HUES64 (cell line): Measurements from ENCODE around the gene FXYD2.

Experiments used
- H3K27ac ChIP-seq: 2 replicates; pipeline ENCODE4 v1.7.0; 2013; ENCODE audit warnings: low read depth, low read length, inconsistent platforms
- H3K27me3 ChIP-seq: 2 replicates; pipeline ENCODE4 v1.6.1; 2013; ENCODE audit warnings: mild to moderate bottlenecking, low read length; ENCODE audit not compliant: insufficient read depth
- H3K36me3 ChIP-seq: 2 replicates; pipeline ENCODE4 v1.6.1; 2013; ENCODE audit warnings: mild to moderate bottlenecking, low read length; ENCODE audit not compliant: insufficient read depth
- H3K4me1 ChIP-seq: 2 replicates; pipeline ENCODE4 v1.6.1; 2013; ENCODE audit warnings: mild to moderate bottlenecking, low read length, moderate library complexity; ENCODE audit not compliant: insufficient read depth
- H3K4me3 ChIP-seq: 2 replicates; pipeline ENCODE4 v1.5.1; 2013; ENCODE audit warnings: mild to moderate bottlenecking, low read length, moderate library complexity
- H3K9ac ChIP-seq: 2 replicates; pipeline ENCODE4 v1.6.1; 2013; ENCODE audit warnings: mild to moderate bottlenecking, low read depth, low read length
- H3K9me3 ChIP-seq: 2 replicates; pipeline ENCODE4 v1.6.1; 2013; ENCODE audit warnings: low read depth, low read length; ENCODE audit not compliant: insufficient read depth
- WGBS: fragments of 150-250, 120-280 bp; methylation state at CpG from one replicate; pipeline ENCODE4 v1.1.7; 2013; ENCODE audit warnings: missing lambda C conversion rate; 5-methylcytosine and 5-hydroxymethylcytosine counted together

FXYD2 gene

GRCh38 chr11:117823946-117824420, 561 bp downstream of the FXYD2 start:
- no peaks in the 10 kb centered on the region for H3K9me3 ChIP-seq
- H3K4me3 ChIP-seq, result no peak overlapping the region
- peaks cover 14% of the 10 kb centered on the region; the same call in 1 of the 2 replicates for H3K4me1 ChIP-seq
- H3K27me3 ChIP-seq, result no peaks in the 10 kb centered on the region
- H3K27ac ChIP-seq, result no peak overlapping the region
- no peaks in the 10 kb centered on the region for H3K36me3 ChIP-seq
- H3K9ac ChIP-seq, result no peak overlapping the region
- WGBS, result 49% methylated on average over 13 of the region's 13 CpGs

DNA sequence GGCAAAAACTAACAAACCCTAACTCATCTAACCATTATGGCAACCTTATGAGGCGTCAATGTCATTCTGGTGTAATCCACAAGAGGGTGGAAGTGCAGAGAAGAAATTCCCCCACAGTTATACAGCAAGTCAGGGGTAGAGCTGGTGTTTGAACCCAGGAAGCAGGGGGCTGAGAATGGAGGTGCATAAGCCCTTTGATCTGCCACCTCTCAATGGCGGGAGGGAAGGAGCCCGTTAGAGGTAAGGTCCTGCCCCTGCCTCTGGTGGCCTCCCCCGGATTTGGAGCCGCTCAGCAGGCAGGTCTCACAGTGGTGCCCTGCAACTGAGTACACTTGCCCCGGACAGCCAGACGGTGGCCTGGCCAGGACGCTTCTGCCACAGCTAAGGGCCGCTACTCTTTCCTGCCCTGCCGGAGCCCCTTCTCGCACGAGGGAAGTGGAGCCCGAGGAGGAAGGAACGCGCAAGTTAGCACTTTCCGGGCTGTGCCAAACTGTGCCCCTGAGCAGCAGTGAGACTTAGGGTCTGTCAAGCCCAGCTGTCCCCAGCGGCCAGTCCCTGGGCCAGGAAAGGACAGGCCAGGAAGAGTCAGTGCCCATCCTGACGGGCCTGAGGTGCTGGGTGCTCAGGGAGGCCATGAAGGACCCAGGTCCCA, 1.1 kb downstream of the FXYD2 start:
- no peaks in the 10 kb centered on the region for H3K36me3 ChIP-seq
- no peaks in the 10 kb centered on the region for H3K9me3 ChIP-seq
- H3K4me3 ChIP-seq, result no peak overlapping the region
- no peak overlapping the region for H3K9ac ChIP-seq
- WGBS, result 71% methylated on average over 17 of the region's 18 CpGs
- H3K4me1 ChIP-seq, result peaks cover 14% of the 10 kb centered on the region; the same call in 1 of the 2 replicates
- no peaks in the 10 kb centered on the region for H3K27me3 ChIP-seq
- no peak overlapping the region for H3K27ac ChIP-seq

- Histone ChIP-seq H3K4me3 (no peak overlapping the region), H3K27ac (no peak overlapping the region), H3K27me3 (no peaks in the 10 kb centered on the region), H3K36me3 (no peaks in the 10 kb centered on the region), H3K4me1 (peaks cover 14% of the 10 kb centered on the region; the same call in 1 of the 2 replicates), H3K9me3 (no peaks in the 10 kb centered on the region), H3K9ac (no peak overlapping the region)
- WGBS, result 77% methylated on average over 33 of the region's 33 CpGs
These were observed 2.2 kb downstream of the FXYD2 start for GRCh38 chr11:117822074-117823033.

DNA sequence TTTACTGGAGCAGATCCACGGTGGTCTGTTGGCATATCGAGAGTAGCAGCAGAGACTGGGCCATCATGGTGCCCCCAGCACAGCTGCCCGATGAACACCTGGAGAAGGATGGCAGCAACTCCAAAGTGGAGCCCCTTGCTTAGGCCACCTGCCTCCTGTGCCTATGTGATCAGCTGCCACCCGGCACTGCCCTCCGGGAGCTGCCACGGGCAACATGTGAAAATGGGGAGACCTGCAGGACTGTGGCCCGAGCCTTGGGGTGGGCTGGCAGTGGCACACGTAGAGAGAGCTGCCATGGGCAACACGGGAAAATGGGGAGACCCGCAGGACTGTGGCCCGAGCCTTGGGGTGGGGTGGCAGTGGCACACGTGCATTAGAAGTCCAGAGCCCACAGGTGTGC, 3.1 kb downstream of the FXYD2 start:
- Histone ChIP-seq H3K27ac (no peak overlapping the region), H3K36me3 (no peaks in the 10 kb centered on the region), H3K9me3 (no peaks in the 10 kb centered on the region), H3K27me3 (no peaks in the 10 kb centered on the region), H3K4me1 (peaks cover 21% of the 10 kb centered on the region), H3K4me3 (no peak overlapping the region), H3K9ac (no peak overlapping the region)
- 89% methylated on average over 12 of the region's 12 CpGs for WGBS

DNA sequence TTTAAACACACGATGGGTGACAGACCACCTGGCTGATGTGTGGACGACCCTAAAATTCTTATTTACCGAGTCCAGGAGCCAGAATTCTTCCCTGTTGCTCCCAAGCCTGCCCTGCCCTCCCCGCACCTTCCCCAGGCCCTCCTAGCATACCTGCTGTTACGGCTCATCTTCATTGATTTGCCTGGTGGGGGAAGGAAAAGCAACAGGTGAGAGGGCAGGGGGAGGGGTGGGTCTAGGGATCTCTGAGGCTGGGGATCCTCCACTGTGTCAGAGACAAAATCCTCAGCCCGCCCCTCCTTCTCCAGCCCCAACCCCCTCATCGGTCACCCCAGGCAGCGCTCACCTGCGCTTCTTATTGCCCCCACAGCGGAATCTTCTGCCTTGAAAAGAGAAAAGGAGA, 4.0 kb downstream of the FXYD2 start:
- no peak overlapping the region for H3K27ac ChIP-seq
- H3K4me3 ChIP-seq, result no peak overlapping the region
- H3K9ac ChIP-seq, result no peak overlapping the region
- 76% methylated on average over 9 of the region's 10 CpGs for WGBS
- peaks cover 28% of the 10 kb centered on the region for H3K4me1 ChIP-seq
- no peaks in the 10 kb centered on the region for H3K9me3 ChIP-seq
- no peaks in the 10 kb centered on the region for H3K27me3 ChIP-seq
- no peaks in the 10 kb centered on the region for H3K36me3 ChIP-seq

DNA sequence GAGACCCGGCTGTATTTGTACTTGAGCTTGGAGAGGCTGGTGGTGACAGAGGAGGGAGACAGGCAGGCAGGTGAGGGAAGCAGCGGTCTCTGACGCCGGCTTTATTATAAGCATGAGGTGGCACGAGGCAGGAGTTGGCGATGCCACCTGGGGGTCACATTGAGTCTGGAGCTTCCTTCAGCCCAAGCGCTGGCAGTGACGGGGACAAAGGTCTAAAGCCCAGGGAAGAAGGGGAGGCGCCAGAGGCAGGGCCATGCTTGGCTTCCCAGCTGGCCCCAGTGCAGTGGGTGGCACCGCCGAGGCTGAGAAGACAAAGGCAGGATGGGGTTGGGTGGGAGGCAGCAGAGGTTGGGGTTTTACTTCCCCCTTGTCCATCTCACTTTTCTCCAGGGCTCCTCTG, 4.5 kb downstream of the FXYD2 start:
- H3K36me3 ChIP-seq, result no peaks in the 10 kb centered on the region
- H3K9me3 ChIP-seq, result no peaks in the 10 kb centered on the region
- H3K4me3 ChIP-seq, result no peak overlapping the region
- H3K27me3 ChIP-seq, result no peaks in the 10 kb centered on the region
- peaks cover 32% of the 10 kb centered on the region for H3K4me1 ChIP-seq
- WGBS, result 90% methylated on average over 11 of the region's 11 CpGs
- H3K27ac ChIP-seq, result no peak overlapping the region
- H3K9ac ChIP-seq, result no peak overlapping the region

GRCh38 chr11:117819096-117820040, 5.2 kb downstream of the FXYD2 start:
- H3K4me3 ChIP-seq, result no peak overlapping the region
- no peak overlapping the region for H3K9ac ChIP-seq
- H3K4me1 ChIP-seq, result peaks cover 35% of the 10 kb centered on the region
- no peaks in the 10 kb centered on the region for H3K9me3 ChIP-seq
- WGBS, result 66% methylated on average over 10 of the region's 10 CpGs
- no peaks in the 10 kb centered on the region for H3K27me3 ChIP-seq
- H3K27ac ChIP-seq, result no peak overlapping the region
- no peaks in the 10 kb centered on the region for H3K36me3 ChIP-seq

- no peak overlapping the region for H3K9ac ChIP-seq
- peaks cover 32% of the 10 kb centered on the region for H3K4me1 ChIP-seq
- H3K9me3 ChIP-seq, result no peaks in the 10 kb centered on the region
- H3K27me3 ChIP-seq, result no peaks in the 10 kb centered on the region
- no peaks in the 10 kb centered on the region for H3K36me3 ChIP-seq
- 64% methylated on average over 9 of the region's 9 CpGs for WGBS
- no peak overlapping the region for H3K27ac ChIP-seq
- H3K4me3 ChIP-seq, result no peak overlapping the region
These were observed 6.3 kb downstream of the FXYD2 start for GRCh38 chr11:117818041-117818873.

DNA sequence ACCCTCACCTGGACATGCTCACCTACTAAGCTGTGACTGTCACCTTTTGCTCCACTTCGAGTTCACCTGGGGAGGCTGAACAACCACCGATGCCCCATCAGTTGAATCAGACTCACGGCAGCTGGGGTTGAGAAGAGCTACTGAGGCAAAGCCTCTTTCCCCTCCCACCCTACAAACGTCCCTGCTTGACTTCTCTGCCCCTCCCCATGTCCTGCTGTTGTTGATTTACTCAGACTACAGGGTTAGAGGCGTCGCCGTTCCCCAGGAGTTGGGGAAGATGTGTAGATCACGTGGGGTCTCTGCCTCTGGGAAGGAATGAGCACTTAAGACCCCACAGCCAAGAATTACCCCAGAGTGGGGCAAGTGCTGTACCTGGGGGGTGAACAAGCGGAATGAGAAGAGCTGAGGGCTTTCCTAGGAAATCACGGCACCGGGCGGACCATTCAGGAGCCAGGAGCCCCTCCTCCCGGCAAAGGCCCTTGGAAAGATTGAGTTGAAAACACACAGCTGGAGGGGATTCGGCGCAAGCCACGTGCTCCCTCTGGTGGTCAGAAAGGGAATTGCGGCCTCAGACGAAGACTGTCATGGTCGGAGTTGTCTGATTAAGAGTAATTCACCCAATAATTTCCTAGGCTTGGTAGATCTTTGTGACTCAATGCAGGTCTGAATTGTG, 7.0 kb downstream of the FXYD2 start:
- peak overlapping the region; percentile 34; the same call in 1 of the 2 replicates for H3K4me3 ChIP-seq
- H3K9me3 ChIP-seq, result no peaks in the 10 kb centered on the region
- H3K4me1 ChIP-seq, result peaks cover 28% of the 10 kb centered on the region
- 8% methylated on average over 19 of the region's 19 CpGs for WGBS
- H3K9ac ChIP-seq, result no peak overlapping the region
- no peaks in the 10 kb centered on the region for H3K27me3 ChIP-seq
- H3K36me3 ChIP-seq, result no peaks in the 10 kb centered on the region
- no peak overlapping the region; the same call in 1 of the 2 replicates for H3K27ac ChIP-seq
